ENCODE results near the gene ZNF784.

ZNF784 gene

DNA sequence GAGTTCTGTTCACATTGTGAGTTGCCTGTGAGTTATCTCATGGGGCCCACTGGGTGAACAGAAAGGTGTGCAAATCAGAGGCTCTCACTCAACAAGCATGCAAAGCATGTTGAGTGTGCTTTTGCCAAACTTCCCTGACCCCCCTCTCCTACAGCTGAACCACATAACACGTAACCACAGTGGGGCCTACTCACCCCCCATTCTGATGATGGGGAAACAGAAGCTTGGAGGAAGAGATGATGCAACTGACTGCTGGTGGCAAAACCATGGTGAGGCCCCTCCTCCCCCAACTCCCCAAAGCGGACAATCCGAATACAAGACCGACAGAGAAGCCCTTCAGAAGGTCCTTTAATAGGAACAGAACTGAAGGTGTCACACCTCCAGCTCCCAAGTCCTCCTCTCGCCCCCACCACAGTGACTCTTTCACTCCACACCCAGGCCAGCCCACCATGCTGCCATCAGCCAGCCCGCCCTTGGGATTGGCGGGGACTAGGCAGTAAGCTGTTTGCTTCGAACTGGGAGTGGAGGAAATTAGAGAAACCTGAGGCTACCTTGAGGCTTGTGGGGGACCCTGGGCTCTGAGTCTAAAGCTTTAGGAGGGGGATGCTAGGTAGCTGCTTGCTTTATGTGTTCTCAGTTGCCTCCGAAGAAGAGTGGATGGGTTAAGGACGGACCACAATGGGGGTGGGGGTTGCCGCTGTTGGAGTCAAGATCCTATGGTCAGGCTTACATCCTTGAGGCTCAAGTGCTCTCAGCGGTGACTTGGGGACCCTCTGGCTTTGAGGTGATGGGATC lies 3.8 kb downstream of the ZNF784 start:
- DNase-seq (ENCODE audit: low read depth) = no peak

DNA sequence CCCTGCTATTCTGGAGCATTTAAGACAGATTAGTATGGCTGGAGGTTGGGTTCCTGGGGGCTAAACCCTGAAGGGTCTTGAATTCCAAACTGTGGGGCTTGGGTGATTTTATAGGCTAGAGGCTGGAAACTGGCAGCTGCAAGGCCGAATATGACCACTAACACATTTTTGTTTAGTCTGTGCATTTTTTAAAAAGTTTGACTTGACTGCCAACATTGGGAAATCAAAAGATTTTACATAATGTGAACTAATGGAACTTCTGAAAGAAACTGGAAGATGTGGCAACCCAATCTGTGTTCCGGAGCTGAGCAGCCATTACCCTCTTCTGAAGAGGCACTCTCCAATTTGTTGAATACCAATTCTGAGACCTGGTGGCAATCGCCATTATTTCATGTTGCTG lies 5.1 kb downstream of the ZNF784 start:
- no peak for DNase-seq (ENCODE audit: low read depth)

DNA sequence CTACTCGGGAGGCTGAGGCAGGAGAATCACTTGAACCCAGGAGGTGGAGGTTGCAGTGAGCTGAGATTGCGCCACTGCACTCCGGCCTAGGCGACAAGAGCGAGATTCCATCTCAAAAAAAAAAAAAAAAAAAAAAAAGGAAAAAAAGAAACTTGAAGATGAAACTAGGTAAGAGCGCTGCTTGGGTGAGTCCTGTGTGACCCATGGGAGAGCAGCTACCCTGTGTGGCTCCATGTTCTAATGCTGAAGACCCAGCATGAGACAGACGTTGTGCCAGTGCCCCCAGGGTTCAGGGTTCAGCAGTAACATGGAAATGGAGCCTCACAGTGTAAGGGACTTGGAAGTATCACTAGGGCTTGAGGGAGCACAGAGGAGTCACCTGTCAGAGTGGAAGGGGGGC lies 5.9 kb downstream of the ZNF784 start:
- DNase-seq (ENCODE audit: low read depth) = no peak

DNA sequence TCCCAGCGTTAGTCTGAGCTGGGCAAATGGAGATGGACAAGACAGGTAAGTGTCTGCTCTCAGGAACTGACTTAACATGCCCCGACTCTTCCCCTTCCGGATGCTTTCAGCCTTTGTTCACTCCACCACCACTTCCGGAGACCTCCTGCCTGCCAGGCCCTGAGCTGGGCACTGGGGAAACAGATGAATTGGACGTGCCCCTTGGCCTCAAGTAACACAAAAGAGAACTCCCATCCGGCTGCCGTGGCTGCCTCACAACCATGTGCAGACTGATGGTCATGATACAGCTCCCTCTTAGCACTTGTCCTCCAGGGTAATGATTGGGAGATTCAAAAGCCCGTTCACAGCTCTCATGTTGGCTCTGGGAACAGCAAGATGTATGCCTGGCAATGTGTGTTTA lies 6.9 kb downstream of the ZNF784 start:
- DNase-seq (ENCODE audit: low read depth) = no peak

DNA sequence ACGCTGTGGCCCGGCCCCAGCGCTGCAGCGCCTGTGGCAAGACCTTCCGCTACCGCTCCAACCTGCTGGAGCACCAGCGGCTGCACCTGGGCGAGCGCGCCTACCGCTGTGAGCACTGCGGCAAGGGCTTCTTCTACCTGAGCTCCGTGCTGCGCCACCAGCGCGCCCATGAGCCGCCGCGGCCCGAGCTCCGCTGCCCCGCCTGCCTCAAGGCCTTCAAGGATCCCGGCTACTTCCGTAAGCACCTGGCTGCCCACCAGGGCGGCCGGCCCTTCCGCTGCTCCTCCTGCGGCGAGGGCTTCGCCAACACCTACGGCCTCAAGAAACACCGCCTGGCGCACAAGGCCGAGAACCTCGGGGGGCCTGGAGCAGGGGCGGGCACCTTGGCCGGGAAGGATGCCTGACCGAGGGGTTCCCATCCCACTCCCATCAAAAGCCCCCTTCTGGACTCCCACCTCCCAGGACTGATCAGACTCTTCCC lies 7.9 kb downstream of the ZNF784 start:
- DNase-seq (ENCODE audit: low read depth) = no peak

DNA sequence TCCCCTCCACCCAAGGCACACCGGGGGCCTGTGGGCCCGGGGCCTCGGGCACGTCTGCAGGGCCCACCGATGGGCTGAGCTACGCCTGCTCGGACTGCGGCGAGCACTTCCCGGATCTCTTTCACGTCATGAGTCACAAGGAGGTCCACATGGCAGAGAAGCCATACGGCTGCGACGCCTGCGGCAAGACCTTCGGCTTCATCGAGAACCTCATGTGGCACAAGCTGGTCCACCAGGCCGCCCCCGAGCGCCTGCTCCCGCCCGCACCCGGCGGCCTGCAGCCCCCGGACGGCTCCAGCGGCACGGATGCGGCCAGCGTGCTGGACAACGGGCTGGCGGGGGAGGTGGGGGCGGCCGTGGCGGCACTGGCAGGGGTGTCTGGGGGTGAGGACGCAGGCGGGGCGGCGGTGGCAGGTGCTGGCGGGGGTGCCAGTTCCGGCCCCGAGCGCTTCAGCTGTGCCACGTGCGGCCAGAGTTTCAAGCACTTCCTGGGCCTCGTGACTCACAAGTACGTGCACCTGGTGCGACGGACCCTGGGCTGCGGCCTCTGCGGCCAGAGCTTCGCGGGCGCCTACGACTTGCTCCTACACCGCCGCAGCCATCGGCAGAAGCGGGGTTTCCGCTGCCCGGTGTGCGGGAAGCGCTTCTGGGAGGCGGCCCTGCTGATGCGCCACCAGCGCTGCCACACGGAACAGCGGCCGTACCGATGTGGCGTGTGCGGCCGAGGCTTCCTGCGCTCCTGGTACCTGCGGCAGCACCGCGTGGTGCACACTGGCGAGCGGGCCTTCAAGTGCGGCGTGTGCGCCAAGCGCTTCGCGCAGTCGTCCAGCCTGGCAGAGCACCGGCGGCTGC lies 8.6 kb downstream of the ZNF784 start:
- DNase-seq (ENCODE audit: low read depth) = no peak

DNA sequence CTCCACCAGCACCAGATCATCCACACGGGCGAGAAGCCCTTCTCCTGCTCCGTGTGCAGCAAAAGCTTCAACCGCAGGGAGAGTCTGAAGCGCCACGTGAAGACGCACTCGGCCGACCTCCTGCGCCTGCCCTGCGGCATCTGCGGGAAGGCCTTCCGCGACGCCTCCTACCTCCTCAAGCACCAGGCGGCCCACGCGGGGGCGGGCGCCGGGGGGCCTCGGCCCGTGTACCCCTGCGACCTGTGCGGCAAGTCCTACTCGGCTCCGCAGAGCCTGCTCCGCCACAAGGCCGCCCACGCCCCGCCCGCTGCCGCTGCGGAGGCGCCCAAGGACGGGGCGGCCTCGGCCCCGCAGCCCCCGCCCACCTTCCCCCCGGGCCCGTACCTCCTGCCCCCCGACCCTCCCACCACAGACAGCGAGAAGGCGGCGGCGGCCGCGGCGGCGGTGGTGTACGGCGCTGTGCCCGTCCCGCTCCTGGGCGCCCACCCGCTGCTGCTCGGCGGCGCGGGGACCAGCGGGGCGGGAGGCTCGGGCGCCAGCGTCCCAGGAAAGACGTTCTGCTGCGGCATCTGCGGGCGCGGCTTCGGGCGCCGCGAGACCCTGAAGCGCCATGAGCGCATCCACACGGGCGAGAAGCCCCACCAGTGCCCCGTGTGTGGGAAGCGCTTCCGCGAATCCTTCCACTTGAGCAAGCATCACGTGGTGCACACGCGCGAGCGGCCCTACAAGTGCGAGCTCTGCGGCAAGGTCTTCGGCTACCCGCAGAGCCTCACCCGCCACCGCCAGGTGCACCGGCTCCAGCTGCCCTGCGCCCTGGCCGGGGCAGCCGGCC lies 9.4 kb downstream of the ZNF784 start:
- no peak for DNase-seq (ENCODE audit: low read depth)

DNA sequence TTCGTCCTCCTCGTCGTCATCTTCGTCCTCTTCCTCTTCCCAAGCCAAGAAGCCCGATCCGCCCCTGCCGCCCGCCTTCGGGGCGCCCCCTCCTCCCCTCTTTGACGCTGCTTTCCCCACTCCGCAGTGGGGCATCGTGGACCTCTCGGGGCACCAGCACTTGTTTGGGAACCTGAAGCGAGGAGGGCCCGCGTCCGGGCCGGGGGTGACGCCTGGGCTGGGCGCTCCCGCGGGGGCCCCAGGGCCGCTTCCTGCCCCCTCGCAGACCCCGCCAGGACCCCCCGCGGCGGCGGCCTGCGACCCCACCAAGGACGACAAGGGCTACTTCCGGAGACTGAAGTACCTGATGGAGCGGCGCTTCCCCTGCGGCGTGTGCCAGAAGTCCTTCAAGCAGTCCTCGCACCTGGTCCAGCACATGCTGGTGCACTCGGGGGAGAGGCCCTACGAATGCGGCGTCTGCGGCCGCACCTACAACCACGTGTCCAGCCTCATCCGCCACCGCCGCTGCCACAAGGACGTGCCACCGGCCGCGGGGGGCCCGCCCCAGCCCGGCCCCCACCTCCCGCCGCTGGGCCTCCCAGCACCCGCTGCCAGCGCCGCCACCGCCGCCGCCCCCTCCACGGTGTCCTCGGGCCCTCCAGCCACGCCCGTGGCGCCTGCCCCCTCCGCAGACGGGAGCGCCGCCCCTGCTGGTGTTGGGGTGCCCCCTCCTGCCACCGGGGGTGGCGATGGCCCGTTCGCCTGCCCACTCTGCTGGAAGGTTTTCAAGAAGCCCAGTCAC lies 10.2 kb downstream of the ZNF784 start:
- no peak for DNase-seq (ENCODE audit: low read depth)

DNA sequence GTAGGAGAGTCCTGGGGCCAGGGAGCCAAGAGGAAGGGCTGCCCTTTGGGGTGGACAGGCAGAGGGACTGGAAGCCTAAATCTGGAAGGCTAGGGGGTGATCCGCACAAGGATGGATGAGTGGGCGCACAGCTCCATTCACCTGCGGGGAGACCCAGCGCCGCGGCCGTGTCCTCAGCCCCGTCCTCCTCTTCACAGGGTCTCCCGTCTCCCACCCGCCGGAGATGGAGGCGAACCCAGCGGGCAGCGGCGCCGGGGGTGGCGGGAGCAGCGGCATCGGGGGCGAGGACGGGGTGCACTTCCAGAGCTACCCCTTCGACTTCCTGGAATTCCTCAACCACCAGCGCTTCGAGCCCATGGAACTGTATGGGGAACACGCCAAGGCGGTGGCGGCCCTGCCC lies 11.0 kb downstream of the ZNF784 start:
- DNase-seq (ENCODE audit: low read depth) = no peak

DNA sequence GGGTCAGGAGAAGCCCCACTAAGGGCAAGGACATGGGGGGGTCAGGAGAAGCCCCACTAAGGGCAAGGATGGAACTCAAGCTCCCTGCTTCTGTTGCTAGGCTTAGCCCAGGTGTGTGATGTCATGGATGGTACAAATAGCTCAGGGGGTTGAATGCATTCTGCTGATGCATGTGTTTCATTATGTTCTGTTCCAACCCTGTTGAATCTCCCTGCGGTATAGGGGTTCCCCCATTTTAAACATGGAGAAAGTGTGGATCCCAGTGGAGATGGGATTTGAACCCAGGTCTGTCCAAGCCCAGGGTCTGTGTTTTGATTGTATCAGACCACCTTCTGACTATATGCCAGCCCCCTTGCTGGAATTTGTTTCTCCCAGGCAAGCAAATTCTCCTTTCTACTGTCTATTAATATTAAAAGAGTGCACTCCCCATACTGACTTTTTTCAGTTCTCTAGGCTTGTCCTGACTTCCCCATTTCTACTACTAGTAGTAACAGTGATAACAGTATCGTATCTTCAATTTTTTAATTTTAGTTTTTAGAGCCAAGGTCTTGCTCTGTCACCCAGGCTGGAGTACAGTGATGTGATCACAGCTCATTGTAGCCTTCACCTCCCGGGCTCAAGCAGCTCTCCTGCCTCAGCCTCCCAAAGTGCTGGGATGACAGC lies 12.3 kb downstream of the ZNF784 start:
- no peak for DNase-seq (ENCODE audit: low read depth)

DNA sequence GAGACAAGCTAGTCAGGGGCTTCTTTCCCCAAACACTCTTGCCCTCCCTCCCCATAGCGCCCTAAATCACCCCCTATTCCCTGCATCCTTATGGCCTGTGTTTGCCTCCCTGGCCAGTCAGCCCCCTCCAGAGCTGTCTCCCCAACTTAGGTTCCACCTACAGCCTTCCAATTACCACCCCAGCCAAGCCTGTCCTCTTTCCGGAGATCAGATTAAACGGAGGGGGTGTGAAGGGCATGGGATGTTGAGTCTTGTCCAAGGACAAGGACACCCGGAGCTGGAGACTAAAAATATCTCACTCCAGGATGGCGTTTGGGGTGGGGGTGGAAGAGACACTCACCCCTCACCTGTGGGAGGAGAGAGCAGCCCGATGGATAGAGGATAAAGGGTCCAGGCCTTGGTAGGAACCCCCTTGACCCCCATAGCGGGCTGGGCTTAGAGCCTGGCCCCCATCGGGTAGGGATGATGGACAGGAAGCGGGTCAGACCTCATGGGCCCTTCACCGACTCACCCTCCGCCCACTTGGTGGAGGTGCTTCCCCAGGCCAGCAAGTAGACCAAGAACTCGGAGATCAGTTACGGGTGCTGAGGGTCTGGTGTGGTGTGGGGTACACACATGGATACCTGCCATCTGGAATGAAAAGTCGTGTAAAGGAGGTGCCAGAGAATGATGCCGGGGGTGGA lies 12.9 kb downstream of the ZNF784 start:
- no peak for DNase-seq (ENCODE audit: low read depth)

DNA sequence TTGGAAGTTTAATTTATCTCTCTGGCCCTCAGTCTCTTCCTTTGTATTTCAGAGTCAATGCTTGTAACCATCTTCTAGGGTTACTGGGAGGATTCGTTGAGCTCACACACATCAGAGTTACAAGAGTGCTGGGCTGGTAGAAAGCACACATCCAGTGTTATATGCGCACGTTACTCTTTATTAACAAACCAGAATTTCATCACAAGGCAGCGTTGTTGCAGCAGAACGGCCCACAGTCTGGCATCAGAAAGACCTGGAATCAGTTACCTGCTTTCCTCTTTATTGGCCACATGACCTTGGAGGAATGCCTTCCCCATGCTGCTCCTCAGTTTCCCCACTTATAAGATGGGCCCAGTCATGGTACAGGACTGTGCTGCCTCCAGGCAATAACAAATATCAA lies 15.0 kb downstream of the ZNF784 start:
- DNase-seq (ENCODE audit: low read depth) = no peak

DNA sequence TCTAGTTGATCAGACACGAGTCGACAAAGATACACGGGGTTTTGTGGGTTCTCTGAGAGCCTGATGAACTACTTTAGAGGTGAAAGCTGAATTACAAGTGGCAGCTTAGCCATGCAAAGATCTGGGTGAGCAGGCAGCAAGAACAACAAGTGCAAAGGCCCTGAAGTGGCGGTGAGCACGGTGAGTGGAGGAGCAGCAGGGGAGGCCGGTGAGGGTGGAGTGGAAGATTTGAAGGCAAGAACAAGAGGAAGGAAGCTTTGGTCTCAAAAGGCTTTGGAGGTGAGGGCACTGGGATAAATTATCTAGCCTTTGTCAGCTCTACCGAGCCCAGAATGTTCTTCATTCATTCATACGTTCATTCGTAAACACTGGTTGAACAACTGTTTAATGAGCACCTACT lies 17.5 kb downstream of the ZNF784 start:
- no peak for DNase-seq (ENCODE audit: low read depth)

DNA sequence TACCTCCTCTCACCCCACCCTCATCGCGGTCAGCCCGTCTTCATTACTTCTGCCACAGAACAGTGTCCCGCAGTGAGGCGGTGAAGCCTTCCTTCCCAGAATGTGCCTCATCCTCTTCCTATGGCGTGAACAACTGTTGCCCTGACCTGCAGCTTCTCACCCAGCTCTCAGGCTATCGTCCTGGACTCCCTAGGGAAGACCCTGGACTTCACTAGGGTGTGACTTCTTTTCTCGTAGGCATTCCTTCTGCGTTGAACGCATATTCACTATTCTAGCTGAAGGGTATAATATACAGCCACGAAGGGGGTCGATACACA lies 17.9 kb downstream of the ZNF784 start:
- no peak for DNase-seq (ENCODE audit: low read depth)

DNA sequence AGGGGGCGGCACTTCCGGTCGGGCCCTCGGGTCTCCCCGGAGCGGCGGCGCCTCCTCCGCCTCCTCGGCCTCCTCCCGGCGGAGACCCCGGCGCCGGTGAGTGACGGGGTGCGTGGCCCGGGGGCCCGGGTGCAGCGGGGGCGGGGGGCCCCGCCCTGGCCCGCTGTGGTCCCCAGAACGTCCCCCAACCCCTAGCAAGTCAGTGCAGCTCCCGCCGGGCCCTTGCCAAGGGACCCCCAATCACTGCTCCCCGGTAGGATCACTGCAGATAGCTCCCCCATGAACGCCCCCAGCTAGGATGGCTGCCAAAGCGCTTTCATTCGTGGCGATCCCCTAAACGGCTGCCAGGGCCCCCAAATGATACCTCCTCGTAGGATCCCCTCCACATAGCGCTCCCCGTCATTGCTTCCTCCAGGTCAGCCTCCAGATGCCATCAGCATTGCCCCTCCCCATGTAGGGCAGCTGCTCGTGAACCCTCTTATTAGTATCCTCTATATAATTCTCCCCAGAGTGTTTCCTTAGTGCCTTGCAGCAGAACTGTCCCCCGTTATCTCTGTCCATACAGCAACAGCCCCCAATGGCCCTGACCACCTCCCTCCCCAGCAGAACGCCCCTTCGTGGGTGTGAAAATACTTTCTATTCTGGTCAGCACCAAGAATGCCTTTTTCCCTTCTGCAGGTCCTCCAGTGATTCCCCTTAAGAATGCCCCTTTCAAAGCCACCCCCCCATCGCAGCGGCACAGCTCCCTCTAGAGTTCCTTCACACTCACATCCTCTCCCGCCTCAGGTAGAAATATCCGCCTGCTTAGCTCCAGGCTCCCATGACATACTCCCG lies 18.5 kb downstream of the ZNF784 start, which contains the start of gene ZNF865:
ZNF865 (plus strand) TSS at position 11 of the 834 bp plus-strand sequence. CDS start 7,972 bp downstream, outside the sequence.
- DNase-seq (ENCODE audit: low read depth) = peak; percentile 61

DNA sequence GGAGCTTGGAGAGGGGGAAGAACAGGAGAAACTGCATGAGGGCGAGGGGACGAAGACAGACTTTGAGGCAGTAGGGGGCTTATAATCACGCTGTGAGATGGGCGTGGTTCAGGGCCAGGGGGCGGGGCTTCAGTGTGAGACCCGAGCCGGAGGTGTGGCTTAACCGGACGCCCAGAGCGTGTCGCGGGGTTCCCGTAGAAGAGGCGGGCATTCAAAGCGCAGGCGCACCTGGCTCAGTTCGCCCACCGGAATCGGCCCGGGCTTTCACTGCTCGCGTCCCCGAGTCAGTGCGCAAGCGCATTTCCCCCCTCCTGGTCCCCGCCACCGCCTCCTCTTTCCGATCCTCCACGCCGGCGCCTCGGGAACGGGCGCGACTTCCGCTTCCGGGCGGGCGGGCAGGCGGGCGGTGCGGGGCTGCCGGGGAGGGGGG lies 19.1 kb downstream of the ZNF784 start:
- DNase-seq (ENCODE audit: low read depth) = peak; percentile 98

DNA sequence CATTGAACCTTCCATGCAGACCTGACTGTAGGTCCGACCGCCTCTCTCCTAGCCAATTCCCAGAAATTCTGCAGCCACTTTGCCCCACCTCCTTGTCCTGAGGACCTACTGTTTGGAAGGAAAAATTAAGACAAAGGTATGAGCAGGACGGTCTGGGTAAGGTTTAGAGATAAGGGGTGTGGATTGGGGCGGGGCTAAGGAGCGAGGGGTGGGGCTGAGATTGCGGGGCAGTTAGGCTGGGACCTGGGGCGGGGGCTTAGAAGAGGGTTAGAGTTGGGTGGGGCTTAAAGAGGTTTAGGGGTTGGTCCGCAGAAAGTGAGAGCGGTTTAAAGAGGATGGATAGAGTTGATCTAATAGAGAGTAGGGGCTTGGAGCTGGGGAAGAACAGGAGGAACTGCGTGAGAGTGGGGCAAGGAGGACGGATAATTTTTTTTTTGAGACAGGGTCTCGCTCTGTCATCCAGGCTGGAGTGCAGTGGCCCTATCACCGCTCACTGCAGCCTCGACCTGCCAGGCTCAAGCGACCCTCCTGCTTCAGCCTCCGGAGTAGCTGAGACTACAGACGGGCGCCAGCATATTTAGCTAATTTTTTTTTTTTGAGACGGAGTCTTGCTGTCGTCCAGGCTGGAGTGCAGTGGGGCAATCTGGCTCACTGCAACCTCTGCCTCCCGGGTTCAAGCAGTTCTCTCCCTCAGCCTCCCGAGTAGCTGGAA lies 20.6 kb downstream of the ZNF784 start:
- DNase-seq (ENCODE audit: low read depth) = no peak

DNA sequence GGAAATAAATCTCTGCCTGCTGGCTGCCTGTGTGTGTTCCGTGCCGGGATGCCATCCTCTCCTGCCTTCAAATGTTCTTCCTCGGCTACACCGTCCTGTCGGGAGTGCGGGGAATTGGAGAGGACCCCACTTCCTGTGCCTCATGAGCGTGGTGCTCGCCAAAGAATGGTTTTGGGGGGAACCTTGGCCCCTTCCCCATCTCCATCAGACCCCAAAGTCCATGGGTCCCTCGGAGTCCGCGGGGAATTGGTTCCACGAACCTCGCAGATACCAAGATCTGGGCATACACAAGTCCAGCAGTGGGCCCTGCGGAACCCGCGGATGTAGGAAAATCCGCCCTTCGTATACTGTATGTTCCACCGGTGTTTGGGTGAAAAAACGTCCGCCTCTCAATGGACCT lies 21.3 kb downstream of the ZNF784 start:
- no peak for DNase-seq (ENCODE audit: low read depth)
